LNCAP (cell line): ENCODE results near the gene NR6A1.

ENCODE experiments used
- CTCF ChIP-seq: fragments of 450-650 bp; IDR thresholded peaks from 2 replicates; pipeline ENCODE4 v1.5.1; 2017; ENCODE audit warnings: mild to moderate bottlenecking

The NR6A1 gene

GRCh38 chr9:124593200-124593599 lies 177.9 kb downstream of the NR6A1 start:
- no peak for TF ChIP-seq CTCF

- TF ChIP-seq CTCF = no peak
These were observed 180.0 kb downstream of the NR6A1 start for GRCh38 chr9:124590889-124591641.

DNA sequence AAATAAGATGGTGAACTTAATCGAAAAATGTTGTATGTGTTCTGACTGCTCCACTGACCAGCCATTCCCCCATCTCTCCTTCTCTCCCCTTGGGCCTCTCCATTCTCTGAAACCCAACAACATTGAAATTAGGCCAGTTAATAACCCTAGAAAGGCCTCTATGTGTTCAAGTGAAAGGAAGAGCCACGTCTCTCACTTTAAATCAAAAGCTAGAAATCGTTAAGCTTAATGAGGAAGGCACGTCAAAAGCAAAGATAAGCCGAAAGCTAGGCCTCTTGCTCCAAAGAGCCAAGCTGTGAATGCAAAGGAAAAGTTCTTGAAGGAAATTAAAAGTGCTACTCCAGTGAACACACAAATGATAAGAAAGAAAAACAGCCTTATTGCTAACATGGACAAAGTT lies 186.5 kb downstream of the NR6A1 start:
- TF ChIP-seq CTCF = no peak

DNA sequence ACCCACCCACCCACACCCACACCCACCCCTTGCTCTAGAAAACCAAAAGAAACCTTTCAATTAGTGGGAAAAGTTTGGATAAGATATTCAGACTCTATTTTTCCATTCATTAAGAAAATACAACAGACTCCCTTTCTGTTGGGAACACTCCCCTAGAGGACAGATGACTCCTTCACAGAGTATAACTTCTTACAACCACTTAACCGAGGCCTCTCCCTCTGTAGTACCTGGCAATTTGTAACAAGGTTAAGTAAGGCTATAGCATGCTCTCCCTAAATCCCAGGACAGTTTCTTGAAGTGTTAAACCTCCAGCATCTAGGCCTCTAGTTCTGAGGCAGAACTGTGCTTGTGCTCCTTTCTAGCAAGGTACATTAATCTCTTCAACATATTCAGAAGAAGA lies 188.0 kb downstream of the NR6A1 start:
- no peak for TF ChIP-seq CTCF

- TF ChIP-seq CTCF = no peak
These were observed 190.9 kb downstream of the NR6A1 start for GRCh38 chr9:124580186-124580585.

DNA sequence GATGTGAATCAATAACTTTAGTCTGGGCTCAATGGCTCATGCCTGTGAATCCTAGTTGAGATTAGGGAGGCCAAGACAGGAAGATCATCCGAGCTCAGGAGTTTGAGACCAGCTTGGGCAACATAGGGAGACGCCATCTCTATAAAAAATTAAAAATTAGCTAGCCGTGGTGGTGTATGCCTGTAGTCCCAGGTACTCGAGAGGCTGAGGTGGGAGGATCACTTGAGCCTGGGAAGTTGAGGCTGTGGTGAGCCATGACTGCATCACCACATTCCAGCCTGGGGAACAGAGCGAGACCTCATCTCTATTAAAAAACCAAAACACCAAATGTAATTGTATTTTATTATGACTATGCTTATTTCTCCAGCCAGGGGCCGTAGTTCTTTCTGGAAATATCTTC lies 194.4 kb downstream of the NR6A1 start:
- TF ChIP-seq CTCF = no peak

- no peak for TF ChIP-seq CTCF
These were observed 196.4 kb downstream of the NR6A1 start for GRCh38 chr9:124574534-124575375.
